Measurements from ENCODE around the gene DNAH9. TPM values are rescaled to one million over a fixed set of nuclear protein-coding genes. Genes with fewer than 3 reads are reported as not detected.

DNAH9 gene
- total RNA-seq, 3 donors from 2014 or later (not counting 1 experiment from before 2014, with no cell fraction given): not detected

DNA sequence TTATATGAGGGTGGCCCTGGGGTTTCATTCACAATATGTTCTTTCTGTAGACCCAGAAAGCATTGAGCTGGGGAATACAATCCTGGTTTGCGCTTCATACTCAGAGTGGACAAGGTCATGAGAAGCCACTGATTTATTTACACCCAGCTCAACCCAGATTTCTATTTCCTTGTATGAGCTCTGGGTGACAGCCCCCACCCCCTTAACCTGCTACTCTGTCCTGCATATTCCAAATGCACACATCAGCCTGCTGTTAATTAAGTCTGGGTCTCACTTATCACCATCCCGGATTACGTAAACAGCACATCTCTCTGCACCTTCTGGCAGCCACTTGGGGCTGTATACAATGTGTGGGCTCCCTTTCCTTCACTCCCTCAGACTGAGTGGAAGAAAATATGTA lies 102.4 kb downstream of the DNAH9 start:
- Histone ChIP-seq H3K4me1 (ENCODE audit: control insufficient read depth, insufficient read depth, low read length) (no peaks in the 10 kb centered on the region), H3K4me3 (ENCODE audit: low read length) (no peak overlapping the region), H3K36me3 (ENCODE audit: control insufficient read depth, insufficient read depth, low read length) (no peaks in the 10 kb centered on the region), H3K27ac (ENCODE audit: low read length) (no peak overlapping the region), H3K27me3 (ENCODE audit: control insufficient read depth, insufficient read depth, low read length) (no peaks in the 10 kb centered on the region), H3K9me3 (ENCODE audit: control insufficient read depth, insufficient read depth, low read length) (no peaks in the 10 kb centered on the region)
- no peak overlapping the region for H3K4me3 Mint-ChIP-seq
- DNase-seq: no peak
- no peaks in the 10 kb centered on the region for H3K27me3 Mint-ChIP-seq (ENCODE audit: low read depth in 2 of 2)
- peaks cover 10 to 11% of the 10 kb centered on the region in 2 donors for H3K9me3 Mint-ChIP-seq
- ATAC-seq: no peak
- TF ChIP-seq, protein P1, sequence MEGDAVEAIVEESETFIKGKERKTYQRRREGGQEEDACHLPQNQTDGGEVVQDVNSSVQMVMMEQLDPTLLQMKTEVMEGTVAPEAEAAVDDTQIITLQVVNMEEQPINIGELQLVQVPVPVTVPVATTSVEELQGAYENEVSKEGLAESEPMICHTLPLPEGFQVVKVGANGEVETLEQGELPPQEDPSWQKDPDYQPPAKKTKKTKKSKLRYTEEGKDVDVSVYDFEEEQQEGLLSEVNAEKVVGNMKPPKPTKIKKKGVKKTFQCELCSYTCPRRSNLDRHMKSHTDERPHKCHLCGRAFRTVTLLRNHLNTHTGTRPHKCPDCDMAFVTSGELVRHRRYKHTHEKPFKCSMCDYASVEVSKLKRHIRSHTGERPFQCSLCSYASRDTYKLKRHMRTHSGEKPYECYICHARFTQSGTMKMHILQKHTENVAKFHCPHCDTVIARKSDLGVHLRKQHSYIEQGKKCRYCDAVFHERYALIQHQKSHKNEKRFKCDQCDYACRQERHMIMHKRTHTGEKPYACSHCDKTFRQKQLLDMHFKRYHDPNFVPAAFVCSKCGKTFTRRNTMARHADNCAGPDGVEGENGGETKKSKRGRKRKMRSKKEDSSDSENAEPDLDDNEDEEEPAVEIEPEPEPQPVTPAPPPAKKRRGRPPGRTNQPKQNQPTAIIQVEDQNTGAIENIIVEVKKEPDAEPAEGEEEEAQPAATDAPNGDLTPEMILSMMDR (IDR thresholded peaks at IDR 0.05): no peak
- H3K27ac Mint-ChIP-seq: no peak overlapping the region
- no peaks in the 10 kb centered on the region for H3K36me3 Mint-ChIP-seq
- intact Hi-C loops (cut with micrococcal nuclease): no loop called here
- H3K4me1 Mint-ChIP-seq: no peaks in the 10 kb centered on the region
- 93% methylated on average over 3 of the region's 3 CpGs for WGBS (ENCODE audit: insufficient coverage)

DNA sequence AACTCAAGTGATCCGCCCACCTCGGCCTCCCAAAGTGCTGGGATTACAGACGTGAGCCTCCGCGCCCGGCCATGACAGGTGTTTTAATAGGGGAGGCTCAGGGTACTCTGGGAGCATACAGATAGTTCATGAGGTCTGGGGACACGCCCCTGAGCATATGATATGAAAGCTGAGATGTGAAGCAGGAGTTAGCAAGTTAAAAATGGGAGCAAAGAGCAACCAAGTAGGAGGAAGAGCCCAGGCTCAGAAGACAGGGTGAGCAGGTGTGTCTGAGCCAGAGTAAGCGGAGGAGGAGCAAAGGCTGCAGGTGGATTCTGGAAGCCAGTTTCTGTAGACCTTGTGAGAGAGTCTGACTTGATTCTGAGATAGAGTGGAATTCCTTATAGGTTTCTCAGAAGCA lies 103.6 kb downstream of the DNAH9 start:
- TF ChIP-seq, protein P1 (IDR thresholded peaks at IDR 0.05): no peak
- H3K36me3 ChIP-seq (ENCODE audit: control insufficient read depth, insufficient read depth, low read length): no peaks in the 10 kb centered on the region
- DNase-seq (no peak), ATAC-seq (no peak)
- 79% methylated on average over 8 of the region's 8 CpGs for WGBS (ENCODE audit: insufficient coverage)
- H3K4me1 Mint-ChIP-seq: no peaks in the 10 kb centered on the region
- H3K27me3 Mint-ChIP-seq (ENCODE audit: low read depth in 2 of 2): no peaks in the 10 kb centered on the region
- H3K4me3 ChIP-seq (ENCODE audit: low read length): no peak overlapping the region
- H3K36me3 Mint-ChIP-seq: no peaks in the 10 kb centered on the region
- H3K4me3 Mint-ChIP-seq: no peak overlapping the region
- H3K9me3 ChIP-seq (ENCODE audit: control insufficient read depth, insufficient read depth, low read length): no peaks in the 10 kb centered on the region
- H3K9me3 Mint-ChIP-seq: peaks cover 8 to 11% of the 10 kb centered on the region in 2 donors
- no peaks in the 10 kb centered on the region for H3K27me3 ChIP-seq (ENCODE audit: control insufficient read depth, insufficient read depth, low read length)
- H3K4me1 ChIP-seq (ENCODE audit: control insufficient read depth, insufficient read depth, low read length): no peaks in the 10 kb centered on the region
- H3K27ac Mint-ChIP-seq: no peak overlapping the region
- intact Hi-C loops (cut with micrococcal nuclease): no loop called here
- H3K27ac ChIP-seq (ENCODE audit: low read length): no peak overlapping the region

DNA sequence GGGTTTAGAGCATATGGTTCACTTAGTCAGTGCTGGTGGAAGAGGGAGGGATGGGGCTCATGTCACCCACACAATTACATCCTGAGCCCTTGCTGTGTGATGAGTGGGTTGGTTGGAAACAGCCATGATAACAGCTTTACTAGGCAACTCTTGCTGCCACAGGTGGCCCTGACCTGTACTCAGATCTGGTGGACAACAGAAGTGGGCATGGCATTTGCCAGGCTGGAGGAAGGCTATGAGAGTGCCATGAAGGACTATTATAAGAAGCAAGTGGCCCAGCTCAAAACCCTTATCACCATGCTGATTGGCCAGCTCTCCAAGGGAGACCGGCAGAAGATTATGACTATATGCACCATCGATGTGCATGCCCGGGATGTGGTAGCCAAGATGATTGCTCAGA lies 105.8 kb downstream of the DNAH9 start:
- TF ChIP-seq, protein P1 (IDR thresholded peaks at IDR 0.05): no peak
- no peak overlapping the region for H3K27ac ChIP-seq (ENCODE audit: low read length)
- Mint-ChIP-seq H3K4me1 (no peaks in the 10 kb centered on the region), H3K27me3 (ENCODE audit: low read depth in 2 of 2) (no peaks in the 10 kb centered on the region), H3K27ac (no peak overlapping the region), H3K9me3 (peaks cover 5 to 7% of the 10 kb centered on the region in 2 donors), H3K4me3 (no peak overlapping the region), H3K36me3 (no peaks in the 10 kb centered on the region)
- intact Hi-C loops (cut with micrococcal nuclease): no loop called here
- H3K4me3 ChIP-seq (ENCODE audit: low read length): no peak overlapping the region
- H3K27me3 ChIP-seq (ENCODE audit: control insufficient read depth, insufficient read depth, low read length): no peaks in the 10 kb centered on the region
- ATAC-seq (no peak), DNase-seq (no peak)
- H3K9me3 ChIP-seq (ENCODE audit: control insufficient read depth, insufficient read depth, low read length): no peaks in the 10 kb centered on the region
- no peaks in the 10 kb centered on the region for H3K4me1 ChIP-seq (ENCODE audit: control insufficient read depth, insufficient read depth, low read length)
- 94% methylated on average over 3 of the region's 3 CpGs for WGBS (ENCODE audit: insufficient coverage)
- H3K36me3 ChIP-seq (ENCODE audit: control insufficient read depth, insufficient read depth, low read length): no peaks in the 10 kb centered on the region

DNA sequence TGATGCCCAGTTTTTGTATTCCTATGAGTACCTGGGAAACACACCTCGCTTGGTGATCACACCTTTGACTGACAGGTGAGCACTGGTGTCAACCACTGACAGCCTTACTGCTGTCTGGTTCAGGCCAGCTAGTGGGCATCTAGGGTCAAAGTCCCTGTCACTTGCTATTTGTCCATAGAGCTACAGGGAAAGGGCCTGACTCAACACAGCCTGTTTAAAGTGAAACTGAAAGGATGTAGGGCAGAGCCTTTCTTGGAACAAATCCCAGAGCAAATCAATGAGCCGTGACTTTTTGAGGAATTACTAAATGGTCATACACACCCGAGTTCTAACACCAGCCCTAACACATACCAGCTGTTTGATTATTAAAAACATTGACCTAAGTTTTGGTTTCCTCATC lies 106.8 kb downstream of the DNAH9 start:
- H3K4me3 Mint-ChIP-seq: no peak overlapping the region
- no peak for ATAC-seq
- intact Hi-C loops (cut with micrococcal nuclease): no loop called here
- no peaks in the 10 kb centered on the region for H3K27me3 Mint-ChIP-seq (ENCODE audit: low read depth in 2 of 2)
- no peak for DNase-seq
- no peaks in the 10 kb centered on the region for H3K36me3 Mint-ChIP-seq
- no peaks in the 10 kb centered on the region for H3K4me1 Mint-ChIP-seq
- H3K9me3 Mint-ChIP-seq: peaks cover 5 to 7% of the 10 kb centered on the region in 2 donors
- H3K36me3 ChIP-seq (ENCODE audit: control insufficient read depth, insufficient read depth, low read length): no peaks in the 10 kb centered on the region
- H3K27ac ChIP-seq (ENCODE audit: low read length): no peak overlapping the region
- WGBS (ENCODE audit: insufficient coverage): 49% methylated on average over 2 of the region's 3 CpGs
- H3K27me3 ChIP-seq (ENCODE audit: control insufficient read depth, insufficient read depth, low read length): no peaks in the 10 kb centered on the region
- H3K4me1 ChIP-seq (ENCODE audit: control insufficient read depth, insufficient read depth, low read length): no peaks in the 10 kb centered on the region
- H3K27ac Mint-ChIP-seq: no peak overlapping the region
- no peaks in the 10 kb centered on the region for H3K9me3 ChIP-seq (ENCODE audit: control insufficient read depth, insufficient read depth, low read length)
- TF ChIP-seq, protein P1 (IDR thresholded peaks at IDR 0.05): no peak
- H3K4me3 ChIP-seq (ENCODE audit: low read length): no peak overlapping the region

Data from natural killer cell (primary cell).